Activated T-helper 1 cell treated with anti-CD3 and anti-CD28 coated beads, Interleukin-12 subunit alpha, Interleukin-12 subunit beta, Interleukin-2, Interleukin-4 antibody, amounts not matched to agents 30 ng/mL and 10 ng/mL and 1 ng/mL, durations not matched to agents 14 hours and 24 hours and 36 hours (primary cell): ENCODE results near the gene TBX5. TPM values are rescaled to one million over a fixed set of nuclear protein-coding genes. Genes with fewer than 3 reads are reported as not detected.

ENCODE experiments used
- DNase-seq: peaks from one replicate; pipeline ENCODE4 v3.0.0; 2021; ENCODE audit warnings: low spot score
- H3K27ac Mint-ChIP-seq: one replicate; pipeline ENCODE4 v1.8.0; 2021; ENCODE audit warnings: mild to moderate bottlenecking, mixed read lengths
- H3K27me3 Mint-ChIP-seq: one replicate; pipeline ENCODE4 v1.8.0; 2022; ENCODE audit warnings: mild to moderate bottlenecking, moderate library complexity, mixed read lengths; ENCODE audit not compliant: insufficient read depth
- H3K36me3 Mint-ChIP-seq: one replicate; pipeline ENCODE4 v1.8.0; 2021; ENCODE audit warnings: low read depth, mixed read lengths
- H3K4me1 Mint-ChIP-seq: one replicate; pipeline ENCODE4 v1.8.0; 2021; ENCODE audit warnings: low read depth, mixed read lengths
- H3K4me3 Mint-ChIP-seq: one replicate; pipeline ENCODE4 v1.8.0; 2021; ENCODE audit warnings: mild to moderate bottlenecking, moderate library complexity, mixed read lengths
- H3K9me3 Mint-ChIP-seq: one replicate; pipeline ENCODE4 v1.8.0; 2021; ENCODE audit warnings: mixed read lengths
- intact Hi-C: fragments of 100-400 bp; cut with micrococcal nuclease; formaldehyde crosslinking; loops from one replicate; pipeline ENCODE4 v1.15.1; 2024
- total RNA-seq: library from RNA; stranded (reverse); gene quantifications from 2 replicates; pipeline ENCODE4 v1.2.3, GENCODE V29; 2022

The TBX5 gene
- total RNA-seq, 1 donor from 2014 or later: not detected

DNA sequence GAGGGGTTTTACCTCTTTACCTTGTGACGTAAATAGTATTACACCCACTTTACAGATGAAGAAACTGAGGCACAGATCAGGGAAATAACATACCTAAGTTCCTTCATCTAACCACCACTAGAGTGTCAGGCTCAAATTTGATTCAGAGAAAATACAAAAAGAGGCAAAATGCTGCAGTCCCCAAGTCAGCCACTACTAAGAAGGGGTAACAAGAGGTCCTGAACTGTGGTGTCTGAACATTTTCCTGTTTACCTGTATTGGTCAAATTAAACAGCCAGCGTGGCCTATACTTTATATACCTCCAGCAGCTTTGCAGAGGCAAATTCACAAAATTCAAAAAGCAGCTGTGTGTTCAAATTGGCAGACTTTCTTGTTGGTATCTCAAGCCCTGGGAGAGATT, 92.0 kb downstream of the TBX5 start:
- H3K27me3 Mint-ChIP-seq: no peaks in the 10 kb centered on the region
- no peak overlapping the region for H3K27ac Mint-ChIP-seq
- no peak overlapping the region for H3K4me3 Mint-ChIP-seq
- H3K36me3 Mint-ChIP-seq: no peaks in the 10 kb centered on the region
- H3K4me1 Mint-ChIP-seq: no peaks in the 10 kb centered on the region
- DNase-seq: no peak
- intact Hi-C loops: no loop called here
- H3K9me3 Mint-ChIP-seq: no peaks in the 10 kb centered on the region

DNA sequence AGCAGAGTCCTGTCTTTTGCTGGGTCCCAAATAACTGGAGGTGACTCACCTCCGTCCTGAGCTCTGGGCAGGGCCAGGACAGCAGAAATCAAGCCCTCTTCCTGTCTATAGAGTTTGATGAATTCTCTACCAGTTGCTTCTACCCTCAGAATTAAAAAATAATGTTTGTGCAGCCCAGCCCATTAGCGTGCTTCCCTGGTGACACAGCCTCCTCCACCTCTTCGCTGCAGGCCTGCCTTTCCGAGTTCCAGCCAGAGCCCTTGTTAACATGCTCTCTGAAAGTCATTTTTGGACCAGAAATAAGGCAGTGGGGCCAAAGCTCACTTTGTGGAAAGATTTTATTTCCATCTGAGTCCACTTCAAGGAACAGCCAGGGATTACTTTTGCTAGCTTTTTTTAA, 94.0 kb downstream of the TBX5 start:
- Mint-ChIP-seq H3K27ac (no peak overlapping the region), H3K4me3 (no peak overlapping the region), H3K4me1 (no peaks in the 10 kb centered on the region), H3K36me3 (no peaks in the 10 kb centered on the region), H3K9me3 (no peaks in the 10 kb centered on the region), H3K27me3 (no peaks in the 10 kb centered on the region)
- DNase-seq: no peak
- intact Hi-C loops: no loop called here

DNA sequence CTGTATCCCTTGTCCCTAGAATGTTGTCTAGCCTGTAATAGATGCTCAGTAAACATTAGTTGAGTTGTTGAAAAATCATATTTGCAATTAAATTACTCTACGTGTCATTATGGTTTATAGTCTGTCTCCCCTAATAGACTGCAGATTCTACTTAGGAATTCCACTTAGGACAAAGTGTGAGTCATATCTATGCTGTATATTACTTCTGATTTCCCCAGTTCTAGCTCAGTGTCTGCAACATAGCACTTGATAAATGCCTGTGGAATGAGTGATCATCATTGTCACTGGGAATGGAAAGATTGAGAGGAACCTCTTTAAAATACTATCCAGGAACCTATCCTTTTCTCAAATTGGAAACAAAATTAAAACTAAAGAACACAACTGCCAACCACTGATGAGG, 99.3 kb downstream of the TBX5 start:
- no peaks in the 10 kb centered on the region for H3K4me1 Mint-ChIP-seq

DNA sequence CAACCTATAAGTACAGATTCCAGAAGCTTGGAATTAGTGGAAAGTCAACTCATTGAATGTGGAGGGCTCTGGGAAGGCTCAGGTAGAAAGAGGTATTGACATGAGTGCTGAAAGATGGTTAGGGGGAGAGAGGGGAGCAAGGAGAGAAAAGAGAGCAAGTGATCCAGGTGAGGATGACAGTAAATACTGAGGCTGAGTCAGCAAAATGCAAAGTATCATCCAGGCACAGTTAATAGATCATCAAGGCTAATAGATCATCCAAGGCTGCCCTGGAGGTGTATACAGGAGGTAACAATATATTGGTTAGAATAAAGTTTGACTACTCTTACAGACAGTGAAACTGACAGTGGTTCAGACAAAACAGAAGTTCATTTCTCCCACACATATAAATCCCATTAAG, 100.5 kb downstream of the TBX5 start:
- no peaks in the 10 kb centered on the region for H3K36me3 Mint-ChIP-seq
- no peaks in the 10 kb centered on the region for H3K4me1 Mint-ChIP-seq
- no peak overlapping the region for H3K4me3 Mint-ChIP-seq
- intact Hi-C loops: no loop called here
- H3K27ac Mint-ChIP-seq: no peak overlapping the region
- no peaks in the 10 kb centered on the region for H3K27me3 Mint-ChIP-seq
- no peaks in the 10 kb centered on the region for H3K9me3 Mint-ChIP-seq
- no peak for DNase-seq

More for the DNA sequence above, 99.3 kb downstream of the TBX5 start:
- Mint-ChIP-seq H3K36me3 (no peaks in the 10 kb centered on the region), H3K4me3 (no peak overlapping the region), H3K9me3 (no peaks in the 10 kb centered on the region), H3K27me3 (no peaks in the 10 kb centered on the region), H3K27ac (no peak overlapping the region)
- no peak for DNase-seq
- intact Hi-C loops: no loop called here
